ENCODE results near the gene SLC16A14.
"Not testable (repeated sequence)": the region's sequence is repeated elsewhere in the genome, so short reads cannot be mapped to it uniquely, and the experiment has no call there.

The SLC16A14 gene, protein sequence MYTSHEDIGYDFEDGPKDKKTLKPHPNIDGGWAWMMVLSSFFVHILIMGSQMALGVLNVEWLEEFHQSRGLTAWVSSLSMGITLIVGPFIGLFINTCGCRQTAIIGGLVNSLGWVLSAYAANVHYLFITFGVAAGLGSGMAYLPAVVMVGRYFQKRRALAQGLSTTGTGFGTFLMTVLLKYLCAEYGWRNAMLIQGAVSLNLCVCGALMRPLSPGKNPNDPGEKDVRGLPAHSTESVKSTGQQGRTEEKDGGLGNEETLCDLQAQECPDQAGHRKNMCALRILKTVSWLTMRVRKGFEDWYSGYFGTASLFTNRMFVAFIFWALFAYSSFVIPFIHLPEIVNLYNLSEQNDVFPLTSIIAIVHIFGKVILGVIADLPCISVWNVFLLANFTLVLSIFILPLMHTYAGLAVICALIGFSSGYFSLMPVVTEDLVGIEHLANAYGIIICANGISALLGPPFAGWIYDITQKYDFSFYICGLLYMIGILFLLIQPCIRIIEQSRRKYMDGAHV

DNA sequence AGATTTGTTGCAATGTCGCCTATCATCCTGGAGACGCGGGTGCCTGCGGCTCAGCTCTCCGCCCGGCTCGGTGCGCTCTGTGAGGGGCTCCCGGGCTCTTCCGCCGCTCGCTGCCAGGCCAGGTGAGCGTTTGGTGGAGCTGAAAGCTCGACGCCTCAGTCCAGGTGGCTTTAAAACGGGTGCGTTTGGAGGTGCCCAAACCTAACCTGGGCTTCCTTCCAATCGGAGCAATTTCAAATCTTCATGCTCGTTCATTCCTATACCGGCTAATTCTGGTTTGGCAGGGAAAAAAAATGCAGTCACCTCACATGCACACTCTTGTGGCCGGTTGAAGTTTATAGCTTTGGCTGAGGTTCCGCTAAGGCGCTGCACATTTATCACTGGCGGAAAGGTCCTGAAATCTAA lies at the start of gene SLC16A14:
SLC16A14 (minus strand) TSS at position 274 of the 405 bp plus-strand sequence. CDS start 9,572 bp downstream, outside the sequence.
- DNase-seq (ENCODE audit: low read depth): no peak

DNA sequence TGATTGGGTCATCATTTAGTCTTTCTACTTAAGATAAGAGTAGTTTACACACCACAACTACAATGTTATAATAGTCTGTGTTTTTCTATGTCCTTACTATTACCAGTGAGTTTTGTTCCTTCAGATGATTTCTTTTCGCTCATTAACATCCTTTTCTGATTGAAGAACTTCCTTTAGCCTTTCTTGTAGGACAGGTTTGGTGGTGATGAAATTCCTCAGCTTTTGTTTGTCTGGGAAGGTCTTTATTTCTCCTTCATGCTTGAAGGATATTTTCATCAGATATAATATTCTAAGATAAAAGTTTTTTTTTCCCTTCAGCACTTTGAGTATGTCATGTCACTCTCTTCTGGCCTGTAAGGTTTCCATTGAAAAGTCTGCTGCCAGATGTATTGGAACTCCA lies 38.0 kb upstream of the SLC16A14 start:
- DNase-seq (ENCODE audit: low read depth): no peak

DNA sequence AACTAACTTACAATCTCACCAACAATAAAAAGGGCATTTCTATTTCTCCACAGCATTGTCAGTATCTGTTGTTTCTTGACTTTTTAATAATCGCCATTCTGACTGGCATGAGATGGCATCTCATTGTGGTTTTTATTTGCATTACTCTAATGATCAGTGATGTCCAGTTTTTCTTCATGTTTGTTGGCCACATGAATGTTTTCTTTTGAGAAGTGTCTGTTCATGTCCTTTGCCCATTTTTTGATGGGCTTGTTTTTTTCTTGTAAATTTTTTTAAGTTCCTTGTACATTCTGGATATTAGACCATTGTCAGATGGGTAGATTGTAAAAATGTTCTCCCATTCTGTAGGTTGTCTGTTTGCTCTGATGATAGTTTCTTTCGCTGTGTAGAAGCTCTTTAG lies 33.2 kb upstream of the SLC16A14 start:
- DNase-seq (ENCODE audit: low read depth): not testable (repeated sequence)

DNA sequence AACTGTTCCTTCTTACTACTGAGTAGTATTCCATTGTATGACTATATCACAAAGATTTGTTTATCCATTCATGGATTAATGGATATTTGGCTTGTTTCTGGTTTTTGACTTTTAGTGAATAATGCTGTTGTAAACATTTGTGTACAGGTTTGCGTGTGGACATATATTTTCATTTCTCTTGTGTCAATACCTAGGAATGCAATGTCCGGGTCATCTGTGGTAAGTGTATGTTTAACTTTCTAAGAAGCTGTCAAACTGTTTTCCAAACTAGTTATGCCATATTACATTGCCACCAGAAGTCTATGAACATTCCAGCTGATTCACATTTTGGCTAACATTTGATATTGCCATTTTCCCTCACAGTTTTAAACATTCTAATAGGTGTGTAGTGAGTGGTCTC lies 29.1 kb upstream of the SLC16A14 start:
- DNase-seq (ENCODE audit: low read depth): no peak

DNA sequence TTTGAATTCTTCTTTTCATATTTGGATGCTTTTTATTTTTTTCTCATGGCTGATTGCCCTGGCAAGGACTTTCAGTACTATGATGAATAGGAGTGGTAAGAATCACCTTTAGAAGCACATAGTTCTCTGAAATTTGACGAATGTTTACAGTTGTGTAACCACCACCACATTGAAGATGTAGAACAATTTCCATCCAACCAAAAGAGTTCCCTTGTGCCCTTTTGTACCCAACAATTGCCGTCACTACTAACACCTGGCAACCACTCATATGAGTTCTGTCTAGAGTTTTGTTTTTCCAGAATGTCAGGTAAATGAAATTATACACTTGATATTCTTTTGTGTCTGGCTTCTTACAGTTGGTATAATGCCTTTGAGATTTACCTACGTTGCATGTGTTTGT lies 28.7 kb upstream of the SLC16A14 start:
- no peak for DNase-seq (ENCODE audit: low read depth)

DNA sequence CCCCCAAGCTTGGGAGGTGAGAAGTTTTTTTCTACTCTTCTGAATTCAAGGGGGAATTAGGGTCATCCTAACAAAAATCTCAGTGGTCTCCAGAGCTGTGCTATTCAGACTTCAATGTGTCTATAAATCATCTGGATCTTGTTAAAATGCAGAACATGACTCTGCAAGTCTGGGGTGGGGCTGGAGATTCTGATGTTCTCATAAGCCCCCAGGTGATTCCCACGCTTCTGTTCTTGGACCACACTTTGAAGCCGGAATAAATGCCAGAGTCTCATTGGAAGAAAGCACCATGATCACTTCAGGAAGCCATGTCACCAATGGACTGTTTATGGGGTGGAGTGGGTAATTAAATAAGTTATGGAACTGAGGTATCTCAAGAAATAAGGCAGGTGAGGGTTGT lies 22.2 kb upstream of the SLC16A14 start:
- DNase-seq (ENCODE audit: low read depth): no peak

DNA sequence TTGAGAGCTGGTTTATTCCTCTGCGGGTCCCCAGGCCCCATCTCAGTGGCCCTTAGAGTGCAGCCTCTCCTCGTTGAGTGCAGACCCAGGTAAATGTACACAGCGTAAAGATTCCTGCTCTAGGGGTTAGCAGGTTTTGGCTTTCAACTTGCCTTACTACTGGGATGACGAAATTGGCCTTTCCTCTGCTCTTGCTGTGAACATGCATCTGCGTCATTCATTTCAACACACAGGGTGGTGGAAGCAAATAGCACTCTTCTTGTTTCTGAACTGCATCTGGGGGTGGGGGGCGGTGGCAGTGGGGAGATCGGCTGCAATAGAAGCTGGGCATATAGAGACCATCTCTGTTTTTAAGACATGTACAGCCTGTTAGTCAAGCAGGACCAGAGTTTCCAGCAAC lies 16.5 kb upstream of the SLC16A14 start:
- no peak for DNase-seq (ENCODE audit: low read depth)

DNA sequence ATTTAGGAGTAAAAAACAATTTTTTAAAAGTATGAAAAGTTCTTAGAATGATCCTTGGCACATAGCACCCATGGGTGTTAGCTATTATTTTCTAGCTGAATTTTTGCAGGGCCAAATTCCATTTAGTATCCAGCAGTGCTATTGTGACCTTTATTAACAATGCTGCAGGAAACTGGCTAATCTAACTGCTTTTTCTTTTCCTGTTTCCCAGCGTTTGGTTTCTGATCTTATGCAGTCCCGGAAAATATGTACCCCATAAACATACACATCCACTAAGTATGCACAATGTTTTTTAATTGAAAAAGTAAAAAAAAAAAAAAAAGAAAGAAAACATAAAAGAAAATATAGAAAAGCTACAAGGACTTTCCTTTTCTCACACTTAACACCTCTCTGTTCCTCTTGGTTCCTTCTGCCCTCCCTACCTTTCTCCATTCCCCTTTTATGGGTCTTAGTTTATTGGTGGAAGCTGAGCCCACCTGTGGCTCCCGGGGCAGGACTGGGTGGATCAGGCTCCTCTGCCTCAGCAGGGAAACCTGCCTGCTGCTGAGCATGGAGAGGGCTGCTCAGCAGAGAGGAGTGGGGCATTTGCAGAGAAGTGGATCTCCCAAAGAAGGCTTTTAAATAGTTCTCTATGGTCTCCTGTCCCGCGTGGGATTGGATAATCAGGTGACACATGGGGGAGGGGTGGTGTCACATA lies 9.3 kb upstream of the SLC16A14 start:
- no peak for DNase-seq (ENCODE audit: low read depth)

DNA sequence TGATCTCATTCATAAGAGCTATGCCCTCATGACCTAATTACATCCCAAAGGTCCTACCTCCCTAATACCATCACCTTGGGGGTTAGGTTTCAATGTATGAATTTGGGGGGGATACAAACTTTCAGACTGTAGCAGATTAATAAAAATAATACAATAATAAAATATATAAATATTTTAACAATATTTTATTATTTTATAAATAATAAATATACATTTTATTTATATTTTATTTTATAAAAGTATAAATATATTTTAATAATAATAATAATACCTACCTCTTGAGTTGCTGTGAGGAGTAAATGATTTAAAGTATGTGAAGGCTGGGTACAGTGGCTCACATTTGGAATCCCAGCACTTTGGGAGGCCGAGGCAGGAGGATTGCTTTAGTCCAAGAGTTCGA lies 8.1 kb upstream of the SLC16A14 start:
- DNase-seq (ENCODE audit: low read depth): no peak

DNA sequence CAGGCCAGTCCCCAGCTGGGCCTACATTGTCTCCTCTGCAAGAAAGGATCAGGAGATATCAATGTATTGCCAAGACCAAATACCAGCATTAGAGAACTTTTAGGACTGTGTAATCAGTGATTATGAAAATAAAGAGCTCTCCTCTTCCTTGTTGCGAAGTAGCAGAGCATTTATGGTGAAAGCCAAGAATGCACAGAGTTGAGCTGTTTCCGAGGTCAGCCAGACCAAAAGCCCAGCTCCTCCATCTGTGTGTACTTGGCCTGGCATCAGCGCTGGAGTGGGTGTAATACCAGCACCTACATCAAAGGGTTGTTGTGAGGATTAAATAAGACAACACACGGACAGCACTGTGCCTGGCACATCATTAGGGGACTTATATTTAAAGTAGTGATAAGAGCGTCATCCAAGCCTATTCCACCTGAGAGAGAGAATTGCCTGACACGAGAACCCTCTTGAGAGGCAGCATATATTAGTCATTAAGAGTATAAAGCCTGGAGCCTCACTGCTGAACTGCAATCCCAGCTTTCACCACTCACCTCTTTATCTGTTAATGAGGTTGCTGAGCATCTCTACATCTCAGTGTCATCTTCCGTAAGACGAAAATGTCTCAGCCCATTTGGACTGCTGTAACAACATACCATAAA lies 7.4 kb upstream of the SLC16A14 start:
- no peak for DNase-seq (ENCODE audit: low read depth)

DNA sequence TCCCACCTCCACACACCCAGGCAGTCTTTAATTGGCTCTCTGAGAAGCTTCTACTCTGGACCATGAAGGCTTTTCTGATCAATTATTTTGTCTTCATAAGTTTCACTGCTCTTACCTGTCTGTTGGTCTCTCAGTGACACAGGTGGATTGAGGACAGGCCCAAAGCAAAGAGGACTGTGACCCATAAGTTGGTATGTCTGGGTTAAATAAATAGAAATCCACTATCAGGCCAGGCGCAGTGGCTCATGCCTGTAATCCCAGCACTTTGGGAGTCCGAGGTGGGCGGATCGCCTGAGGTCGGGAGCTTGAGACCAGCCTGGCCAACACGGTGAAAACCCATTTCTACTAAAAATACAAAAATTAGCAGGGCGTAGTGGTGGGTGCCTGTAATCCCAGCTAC lies 2.7 kb upstream of the SLC16A14 start:
- DNase-seq (ENCODE audit: low read depth): no peak

DNA sequence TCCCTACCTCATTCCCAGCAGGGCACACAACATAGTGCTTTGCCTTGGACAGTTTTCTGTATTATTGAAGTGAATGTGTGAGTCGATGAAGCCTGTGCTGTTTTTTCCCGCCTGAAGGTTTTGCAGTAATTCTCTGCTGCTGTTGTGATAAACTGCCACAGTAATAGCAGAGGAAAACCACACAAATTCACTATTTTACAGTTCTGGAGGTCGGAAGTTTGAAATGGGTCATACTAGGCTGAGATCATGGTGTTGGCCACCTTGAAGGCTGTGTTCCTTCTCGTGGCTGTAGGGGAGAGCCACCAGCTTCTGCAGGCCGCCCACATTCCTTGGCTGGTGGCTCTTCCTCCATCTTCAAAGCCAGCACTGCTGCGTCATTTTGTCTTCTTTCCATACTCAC lies 678 bp upstream of the SLC16A14 start:
- DNase-seq (ENCODE audit: low read depth): no peak

DNA sequence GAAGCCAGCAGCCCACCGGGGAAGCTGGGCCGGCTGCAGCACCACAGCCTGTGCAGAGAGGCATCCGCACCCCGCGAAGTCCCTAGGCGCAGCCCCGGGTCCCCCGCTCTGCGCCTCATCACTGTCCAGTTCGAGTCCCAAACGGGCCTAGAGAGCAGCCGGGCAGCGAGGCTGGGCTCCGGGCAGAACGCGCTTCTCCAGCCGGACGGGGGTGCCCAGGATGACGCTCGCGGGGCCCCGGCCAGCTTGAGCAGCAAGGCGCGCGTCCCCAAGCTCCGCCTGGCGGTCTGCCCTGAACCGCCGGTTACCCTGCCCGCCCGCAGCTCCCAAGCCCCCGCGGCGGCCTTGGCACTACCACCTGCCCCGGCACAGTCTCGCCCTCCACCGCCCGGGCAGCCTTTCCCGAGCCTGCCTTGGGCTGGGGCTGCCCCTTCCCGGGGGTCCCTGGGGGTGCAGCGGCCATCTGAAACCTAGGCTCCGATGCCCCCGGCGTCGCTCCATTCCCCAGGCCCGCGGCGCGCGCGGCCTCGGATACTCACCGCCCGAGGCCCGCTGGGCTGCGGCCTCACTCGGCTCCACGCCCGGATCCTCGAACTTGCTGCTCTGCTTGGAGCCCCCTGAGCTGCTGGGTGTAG lies 591 bp downstream of the SLC16A14 start:
- no peak for DNase-seq (ENCODE audit: low read depth)

DNA sequence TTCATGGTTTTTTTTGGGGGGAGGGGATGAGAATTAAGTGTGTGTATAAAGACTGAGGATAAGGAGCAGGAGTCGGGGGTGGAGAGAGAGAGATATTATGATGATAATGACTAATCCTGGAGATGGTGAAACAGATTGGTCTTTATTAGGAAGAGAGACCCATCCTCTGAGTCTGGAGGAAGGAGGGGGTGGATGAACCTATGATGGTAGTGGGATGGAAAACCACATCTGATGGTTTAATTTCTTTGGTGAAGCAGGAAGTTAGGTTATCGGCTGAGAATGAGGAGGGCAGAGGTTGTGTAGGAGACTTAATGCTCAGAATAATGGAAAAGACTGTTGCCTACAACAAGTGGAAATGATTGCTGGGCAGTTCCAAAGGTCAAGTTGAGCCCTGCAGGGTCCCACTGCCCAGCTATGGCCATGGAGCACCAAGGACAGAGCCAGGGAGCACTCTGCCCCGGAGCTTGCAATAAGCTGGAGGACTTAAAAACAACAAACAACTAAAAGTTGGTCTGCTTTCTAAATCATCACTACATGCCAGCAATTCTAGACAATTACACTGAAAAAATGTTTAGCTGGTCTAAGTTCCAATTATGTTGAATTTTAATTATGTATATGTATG lies 7.9 kb downstream of the SLC16A14 start:
- no peak for DNase-seq (ENCODE audit: low read depth)

DNA sequence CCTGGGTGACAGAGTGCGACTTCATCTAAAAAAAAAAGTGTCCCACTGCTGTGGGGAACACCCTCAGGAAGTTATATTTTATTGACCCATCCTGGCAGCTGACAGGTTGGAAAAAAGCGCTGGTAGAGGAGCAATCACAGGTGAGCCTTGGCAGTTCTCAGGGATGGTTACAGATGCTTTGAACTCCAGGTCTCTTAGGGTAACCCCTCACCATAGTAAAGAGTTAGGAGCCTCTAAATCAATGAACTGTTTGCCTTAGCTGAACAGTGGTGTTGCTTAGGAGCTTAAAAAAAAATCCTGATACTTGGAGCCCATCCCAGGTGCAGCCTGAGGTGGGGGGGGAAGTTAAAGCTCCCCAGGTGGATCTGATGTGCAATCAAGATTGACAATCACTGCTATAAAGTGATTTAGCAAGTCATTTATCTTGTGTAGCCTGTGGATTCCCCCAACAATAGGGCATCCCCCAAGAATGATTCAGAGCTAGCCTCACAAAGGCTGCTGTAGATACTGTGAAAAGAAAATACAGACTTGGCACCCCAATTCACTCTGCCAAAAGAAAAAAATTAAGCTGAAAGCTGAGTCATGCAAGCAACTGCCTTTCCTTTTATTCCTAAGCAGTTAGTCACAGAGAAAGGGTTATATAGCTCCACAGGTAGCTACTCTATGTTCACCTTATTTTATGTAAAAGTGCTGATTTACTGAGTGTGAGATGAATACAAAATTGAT lies 14.8 kb downstream of the SLC16A14 start:
- no peak for DNase-seq (ENCODE audit: low read depth)

DNA sequence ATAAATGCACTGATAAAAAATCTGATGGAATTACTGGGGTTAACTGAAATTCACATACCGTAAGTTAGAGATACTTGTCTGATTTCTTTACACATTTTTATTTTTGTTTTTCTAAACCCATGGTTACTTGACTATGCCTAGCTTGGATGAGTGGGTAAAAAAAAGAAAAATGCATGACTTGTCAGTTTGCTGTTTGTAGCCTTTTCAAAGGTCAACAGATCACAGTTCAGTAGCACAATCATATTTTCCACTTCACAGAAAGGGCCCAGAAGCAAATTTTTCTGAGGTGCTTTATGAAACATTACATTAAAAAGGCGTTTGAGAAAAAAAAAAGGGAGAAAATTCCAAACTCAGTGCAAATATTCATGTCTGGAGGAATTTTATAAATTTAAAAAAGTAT lies 16.4 kb downstream of the SLC16A14 start:
- no peak for DNase-seq (ENCODE audit: low read depth)

DNA sequence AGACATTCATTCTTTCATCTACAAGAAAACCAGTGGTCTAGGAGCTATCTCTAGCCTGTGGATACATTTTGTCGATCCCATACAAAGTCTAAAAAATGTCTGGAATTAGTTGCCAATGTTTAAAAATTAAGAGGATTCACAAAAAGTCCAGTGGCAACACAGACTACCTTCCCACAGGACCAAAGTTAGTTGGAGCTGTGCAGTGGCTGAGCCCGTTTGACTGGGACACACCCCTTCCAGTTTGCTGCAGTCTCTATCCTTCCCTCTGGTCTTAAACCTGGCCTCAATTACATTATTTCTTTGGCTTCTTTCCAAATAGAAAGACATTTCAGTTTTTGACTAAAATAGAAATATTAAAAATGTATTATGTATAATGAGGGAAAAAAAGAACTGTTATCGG lies 18.6 kb downstream of the SLC16A14 start:
- no peak for DNase-seq (ENCODE audit: low read depth)

DNA sequence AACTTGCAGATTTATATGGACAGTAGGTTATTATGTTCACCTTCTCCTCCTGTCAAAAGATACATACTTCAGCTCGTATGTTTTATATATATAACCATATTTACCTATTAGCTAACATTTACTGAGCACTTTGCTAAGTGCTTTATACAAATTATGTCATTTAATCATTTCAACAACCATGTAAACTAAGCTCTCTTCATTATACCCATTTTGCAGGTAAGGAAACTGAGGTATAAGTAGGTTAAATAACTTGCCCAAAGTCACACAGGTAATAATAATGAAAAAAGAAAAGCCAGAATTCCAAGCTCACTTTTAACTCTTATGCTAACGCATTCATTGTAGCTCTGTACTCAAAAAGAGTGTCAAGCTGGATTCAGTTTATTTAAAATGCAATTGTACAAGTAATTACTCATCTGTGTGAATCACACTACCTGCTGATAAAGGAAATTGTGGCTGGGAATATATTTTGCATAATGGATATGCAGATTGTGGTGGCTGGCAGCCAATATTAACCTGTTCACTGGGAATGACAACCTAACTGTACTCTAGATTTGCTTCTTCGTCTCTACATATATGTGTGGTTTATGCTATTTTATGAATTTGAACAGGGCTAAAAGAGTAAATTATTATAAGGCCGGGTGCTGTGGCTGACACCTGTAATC lies 20.6 kb downstream of the SLC16A14 start:
- DNase-seq (ENCODE audit: low read depth): no peak

DNA sequence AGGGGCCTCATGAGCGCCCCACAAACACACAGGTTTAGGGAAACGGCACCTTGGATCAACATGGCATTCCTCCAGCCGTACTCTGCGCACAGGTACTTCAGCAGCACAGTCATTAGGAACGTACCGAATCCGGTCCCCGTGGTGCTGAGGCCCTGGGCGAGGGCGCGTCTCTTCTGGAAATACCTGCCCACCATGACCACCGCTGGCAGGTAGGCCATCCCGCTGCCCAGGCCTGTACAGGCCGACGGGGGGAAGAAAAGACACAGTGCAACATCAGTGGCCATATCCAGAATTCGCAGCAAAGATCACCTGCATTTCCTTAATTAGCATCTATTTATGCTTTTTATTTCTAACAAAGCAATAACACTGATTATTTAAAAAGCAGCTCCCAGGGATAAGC lies 22.2 kb downstream of the SLC16A14 start:
- DNase-seq (ENCODE audit: low read depth): no peak

DNA sequence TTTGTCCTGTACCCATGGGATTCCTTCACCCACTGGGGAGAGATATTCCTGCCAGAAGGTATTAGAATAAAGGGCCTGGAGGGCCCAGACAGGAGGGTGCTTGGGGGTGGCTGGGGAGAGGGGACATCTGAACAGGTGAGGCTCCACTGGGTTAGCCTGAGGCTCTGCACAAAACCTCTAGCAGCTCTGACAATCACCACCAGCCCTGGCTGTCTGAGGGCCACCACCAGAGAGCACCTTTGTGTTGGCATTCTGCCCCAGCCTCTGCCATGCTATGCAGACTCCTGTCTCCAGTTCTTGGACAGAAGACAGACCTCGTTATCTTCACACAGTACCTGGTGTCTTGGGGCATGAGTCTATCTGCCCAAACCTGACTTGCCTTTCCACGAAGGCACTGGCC lies 25.3 kb downstream of the SLC16A14 start:
- no peak for DNase-seq (ENCODE audit: low read depth)

DNA sequence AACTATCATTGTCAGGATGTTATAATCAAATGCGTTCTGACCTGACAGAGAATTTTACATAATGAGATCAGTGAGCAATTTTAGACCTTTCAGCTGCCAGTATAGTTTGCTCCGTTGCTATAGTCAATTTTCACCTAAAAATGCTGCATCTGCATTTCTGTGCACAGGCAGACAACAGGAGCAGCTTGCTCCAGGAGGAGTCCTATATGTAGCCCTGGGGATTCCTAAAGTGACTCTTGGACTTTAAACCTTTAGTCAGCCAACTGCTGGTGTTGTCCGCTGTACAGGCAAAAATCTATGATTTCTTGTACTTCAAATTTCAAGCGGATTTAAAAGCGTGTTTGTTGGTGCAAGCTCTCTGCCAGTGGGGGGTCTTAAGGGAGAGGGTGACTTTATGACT lies 25.7 kb downstream of the SLC16A14 start:
- no peak for DNase-seq (ENCODE audit: low read depth)

Data from GM04504 (cell line).